ENCODE results near the gene TMEM106C. TPM values are rescaled to one million over a fixed set of nuclear protein-coding genes. Genes with fewer than 3 reads are reported as not detected.

The TMEM106C gene
- total RNA-seq: 100 and 133 TPM in 2 replicates

DNA sequence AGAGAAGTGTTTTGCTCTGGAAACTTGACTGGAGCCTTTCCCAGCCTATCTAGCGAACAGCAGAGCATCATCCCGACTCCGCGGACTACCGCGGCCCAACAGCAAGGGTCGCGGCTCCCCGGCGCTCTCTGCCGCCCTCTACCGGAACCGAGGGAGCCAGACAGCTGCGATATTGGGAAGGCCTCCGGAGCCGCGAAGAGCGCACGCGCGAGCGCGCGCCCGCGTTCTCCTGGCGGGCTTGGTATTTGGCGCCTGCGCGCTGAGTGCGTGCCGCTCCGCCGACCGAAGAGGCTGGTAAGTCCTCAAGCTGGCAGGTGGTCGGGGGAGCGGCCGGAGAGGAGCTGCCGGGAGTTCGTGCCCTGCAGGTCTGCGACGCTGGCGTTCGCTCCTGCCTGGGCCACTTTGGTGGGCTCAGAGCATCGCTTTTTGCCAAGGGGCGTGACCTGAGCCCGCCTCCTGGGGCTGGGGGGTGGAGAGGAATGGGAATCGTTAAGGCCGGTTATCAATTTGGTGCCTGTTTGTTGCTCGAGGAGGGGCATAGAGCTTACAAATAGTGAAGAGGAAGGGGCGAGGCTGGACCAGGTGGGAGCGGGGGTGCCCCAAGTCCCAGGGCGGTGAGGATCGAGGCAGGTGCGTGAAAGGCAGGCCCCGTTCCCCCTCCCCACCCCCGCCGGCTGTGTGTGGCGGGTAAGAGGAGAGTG lies at the start of gene TMEM106C:
TMEM106C (plus strand) TSS at position 257 of the 701 bp plus-strand sequence. CDS start 641 bp downstream, outside the sequence.

DNA sequence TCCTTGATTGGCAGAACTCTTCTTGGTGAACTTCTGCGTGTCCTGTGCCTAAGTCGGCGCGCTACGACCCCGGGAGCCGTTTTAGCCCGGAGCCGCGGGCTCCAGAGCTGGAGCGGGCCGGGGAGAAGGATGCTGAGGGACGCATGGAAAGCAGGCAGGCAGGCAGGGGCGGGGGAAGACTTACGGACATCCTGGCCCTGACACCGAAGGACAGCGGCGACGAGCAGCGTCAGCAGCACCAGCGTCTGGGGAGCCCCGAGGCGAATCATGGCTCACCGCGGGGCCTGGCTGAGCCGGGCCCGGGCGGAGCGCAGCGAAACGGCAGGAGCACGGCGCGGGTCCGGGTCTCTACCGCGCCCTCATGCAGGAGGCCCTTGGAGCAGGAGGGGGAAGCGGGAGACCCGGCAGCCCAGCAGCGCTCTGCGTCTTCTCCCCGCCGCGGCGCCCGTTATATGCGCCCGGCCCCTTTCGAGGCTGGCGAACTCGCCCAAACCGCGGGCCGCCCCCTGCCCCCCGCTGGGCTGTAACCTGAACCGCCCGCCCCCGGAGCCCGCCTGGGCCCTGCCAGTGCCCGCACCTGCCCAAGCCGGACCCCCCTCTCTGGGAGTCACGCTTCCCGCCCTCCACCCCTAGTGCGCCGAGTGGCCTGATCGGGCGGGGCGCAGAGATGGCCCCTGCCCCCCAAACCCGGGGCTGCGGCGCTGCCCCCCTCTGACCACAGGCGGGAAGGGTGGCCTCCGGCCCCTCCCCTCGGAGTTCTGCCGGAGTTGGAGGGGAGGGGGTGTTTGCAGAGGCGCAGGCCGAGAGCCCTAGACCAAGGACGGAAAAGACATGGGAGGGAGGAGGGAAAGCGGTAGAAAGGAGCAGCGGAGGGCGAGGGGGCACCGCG lies 40.9 kb downstream of the TMEM106C start, which contains the start of gene COL2A1:
COL2A1 (minus strand) TSS at position 424 of the 889 bp plus-strand sequence; CDS start at position 269, 155 bp downstream.

Other genes with a start within 250 kb of the TMEM106C start
- 0.04 TPM in 1 of 2 replicates, not detected in the other for gene ENDOU, start 238.1 kb upstream of the TMEM106C start, total RNA-seq
- gene RAPGEF3, start 204.7 kb upstream of the TMEM106C start, total RNA-seq: 24.6 and 28.3 TPM in 2 replicates
- gene SLC48A1, start 190.4 kb upstream of the TMEM106C start, total RNA-seq: 29.9 and 32.9 TPM in 2 replicates
- gene HDAC7, start 143.7 kb upstream of the TMEM106C start, total RNA-seq: 28.2 and 38.2 TPM in 2 replicates
- 42.2 and 49.6 TPM in 2 replicates for gene VDR, start 58.6 kb upstream of the TMEM106C start, total RNA-seq
- gene COL2A1, start 40.9 kb downstream of the TMEM106C start, total RNA-seq: 0.16 and 0.72 TPM in 2 replicates
- 13.9 and 17.8 TPM in 2 replicates for gene SENP1, start 142.5 kb downstream of the TMEM106C start, total RNA-seq
- 50.0 and 61.6 TPM in 2 replicates for gene PFKM, start 155.8 kb downstream of the TMEM106C start, total RNA-seq
- 10.8 and 14.3 TPM in 2 replicates for gene ASB8, start 193.9 kb downstream of the TMEM106C start, total RNA-seq
- 0.08 TPM in 1 of 2 replicates, not detected in the other for gene CCDC184, start 220.0 kb downstream of the TMEM106C start, total RNA-seq
- not detected in 2 replicates for gene OR10AD1, start 239.7 kb downstream of the TMEM106C start, total RNA-seq